Upper lobe of left lung (tissue), 4 donors: ENCODE results near the gene KIF23.

Source experiments
- CTCF ChIP-seq, 6 experiments: fragments of 450-650 bp in 4 of 6; fragments of 200-600 bp in 2 of 6; sonication (generic) in 2 of 6; IDR thresholded peaks; one replicate each; pipeline ENCODE4 v1.5.1; 2016 to 2019; ENCODE audit warnings: antibody characterized with exemption in 6 of 6
- EP300 ChIP-seq, 4 donors: sonication (generic); formaldehyde crosslinking; IDR thresholded peaks; one replicate each; pipeline ENCODE4 v1.5.1; 2017; ENCODE audit warnings: antibody characterized with exemption in 4 of 4, control low read depth in 2 of 4
- POLR2A ChIP-seq, 4 donors: fragments of 450-650 bp; IDR thresholded peaks; one replicate each; pipeline ENCODE4 v1.5.1; 2016 to 2017; ENCODE audit warnings: antibody characterized with exemption in 4 of 4, mild to moderate bottlenecking in 2 of 4
- POLR2AphosphoS5 ChIP-seq, 2 donors: sonication (generic); formaldehyde crosslinking; IDR thresholded peaks; one replicate each; pipeline ENCODE4 v1.5.1; 2017; ENCODE audit warnings: antibody characterized with exemption in 2 of 2

GRCh38 chr15:69388260-69388705 is 25.9 kb upstream of the KIF23 start:
- TF ChIP-seq POLR2A (IDR thresholded peaks at IDR 0.05) (no peak), CTCF (IDR thresholded peaks at IDR 0.05) (no peak), POLR2AphosphoS5 (IDR thresholded peaks at IDR 0.05) (no peak), EP300 (IDR thresholded peaks at IDR 0.05) (no peak)
